ENCODE measurements around the gene MLKL. TPM values are rescaled to one million over a fixed set of nuclear protein-coding genes. Genes with fewer than 3 reads are reported as not detected.

The MLKL gene
- total RNA-seq, 3 donors from 2014 or later = 10.5 to 23.4 (median 18.0) TPM

DNA sequence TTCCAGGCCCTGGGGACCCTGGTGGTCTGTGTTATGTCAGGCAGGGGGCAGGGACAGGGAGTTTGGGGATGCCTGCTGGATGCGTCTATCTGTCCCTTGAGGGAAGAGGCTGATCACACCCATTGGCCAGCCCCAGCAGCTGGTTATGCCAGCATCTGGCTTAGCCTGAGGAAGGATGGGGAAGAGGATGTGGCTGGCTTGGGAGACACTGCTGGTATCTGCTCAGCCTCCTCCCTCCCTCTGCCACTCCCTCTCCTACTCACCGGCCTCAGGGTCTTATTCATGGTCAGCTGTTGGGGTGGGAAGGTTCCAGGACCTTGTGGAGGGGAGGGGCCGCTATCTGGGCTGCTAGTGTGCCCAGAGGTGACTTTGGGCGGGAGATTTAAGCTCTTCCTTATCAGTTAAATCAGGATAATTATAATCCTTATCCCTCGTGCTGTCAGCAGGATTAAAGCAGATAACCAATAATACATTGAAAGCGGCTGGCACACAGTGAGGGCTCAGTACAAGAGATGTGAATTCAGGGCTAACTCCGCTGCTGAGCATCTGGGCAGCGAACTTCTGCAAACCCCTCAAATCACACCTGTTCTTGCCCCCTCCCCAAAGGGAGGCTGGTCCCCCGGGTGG is 36.0 kb upstream of the MLKL start:
- intact Hi-C loops (cut with DNase I, micrococcal nuclease) = no loop called here
- TF ChIP-seq, protein P1, sequence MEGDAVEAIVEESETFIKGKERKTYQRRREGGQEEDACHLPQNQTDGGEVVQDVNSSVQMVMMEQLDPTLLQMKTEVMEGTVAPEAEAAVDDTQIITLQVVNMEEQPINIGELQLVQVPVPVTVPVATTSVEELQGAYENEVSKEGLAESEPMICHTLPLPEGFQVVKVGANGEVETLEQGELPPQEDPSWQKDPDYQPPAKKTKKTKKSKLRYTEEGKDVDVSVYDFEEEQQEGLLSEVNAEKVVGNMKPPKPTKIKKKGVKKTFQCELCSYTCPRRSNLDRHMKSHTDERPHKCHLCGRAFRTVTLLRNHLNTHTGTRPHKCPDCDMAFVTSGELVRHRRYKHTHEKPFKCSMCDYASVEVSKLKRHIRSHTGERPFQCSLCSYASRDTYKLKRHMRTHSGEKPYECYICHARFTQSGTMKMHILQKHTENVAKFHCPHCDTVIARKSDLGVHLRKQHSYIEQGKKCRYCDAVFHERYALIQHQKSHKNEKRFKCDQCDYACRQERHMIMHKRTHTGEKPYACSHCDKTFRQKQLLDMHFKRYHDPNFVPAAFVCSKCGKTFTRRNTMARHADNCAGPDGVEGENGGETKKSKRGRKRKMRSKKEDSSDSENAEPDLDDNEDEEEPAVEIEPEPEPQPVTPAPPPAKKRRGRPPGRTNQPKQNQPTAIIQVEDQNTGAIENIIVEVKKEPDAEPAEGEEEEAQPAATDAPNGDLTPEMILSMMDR (IDR thresholded peaks at IDR 0.05) = no peak
- no peak for ATAC-seq
- Histone ChIP-seq H3K9me3 (no peaks in the 10 kb centered on the region), H3K36me3 (ENCODE audit: low read depth) (no peaks in the 10 kb centered on the region), H3K4me1 (ENCODE audit: low read depth) (peaks cover 9% of the 10 kb centered on the region), H3K4me3 (no peak overlapping the region)
- DNase-seq = peak in 1 of 3 donors; percentile 26

DNA sequence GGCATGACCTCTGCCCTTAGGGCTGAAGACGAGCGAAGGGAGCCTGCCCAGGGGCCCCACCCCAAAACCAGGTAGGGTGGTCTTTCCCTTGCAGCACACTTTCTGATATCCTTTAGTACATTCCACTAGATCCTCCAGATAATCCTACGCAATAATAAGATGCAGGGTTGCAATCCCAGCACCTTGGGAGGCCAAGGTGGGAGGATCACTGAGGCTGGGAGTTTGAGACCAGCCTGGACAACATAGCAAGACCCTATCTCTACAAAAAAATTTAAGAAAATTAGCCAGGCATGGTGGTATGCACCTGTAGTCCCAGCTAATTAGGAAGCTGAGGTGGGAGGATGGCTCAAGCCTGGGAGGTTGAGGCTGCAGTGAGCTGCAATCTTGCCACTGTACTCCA is 34.9 kb upstream of the MLKL start:
- TF ChIP-seq, protein P1 (IDR thresholded peaks at IDR 0.05) = no peak
- Histone ChIP-seq H3K36me3 (ENCODE audit: low read depth) (no peaks in the 10 kb centered on the region), H3K9me3 (no peaks in the 10 kb centered on the region), H3K4me1 (ENCODE audit: low read depth) (peaks cover 4% of the 10 kb centered on the region), H3K4me3 (no peak overlapping the region)
- DNase-seq (no peak), ATAC-seq (no peak)
- intact Hi-C loops (cut with DNase I, micrococcal nuclease) = no loop called here

DNA sequence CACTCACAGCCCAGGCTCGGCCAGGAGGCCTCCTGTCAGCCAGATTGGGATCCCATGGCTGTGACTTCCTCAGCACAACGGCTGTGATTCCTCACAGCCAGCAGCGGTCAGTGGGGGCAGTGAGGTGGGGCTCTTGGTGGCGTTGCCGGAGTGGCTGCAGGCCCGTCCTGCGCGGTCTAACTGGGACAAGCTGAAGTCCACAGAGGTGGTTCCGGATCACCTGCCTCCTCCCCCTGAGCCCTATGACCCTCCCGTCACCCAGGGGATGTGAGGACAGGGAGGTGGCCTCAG is 34.4 kb upstream of the MLKL start:
- Histone ChIP-seq H3K9me3 (no peaks in the 10 kb centered on the region), H3K4me3 (no peak overlapping the region), H3K36me3 (ENCODE audit: low read depth) (no peaks in the 10 kb centered on the region), H3K4me1 (ENCODE audit: low read depth) (peaks cover 6% of the 10 kb centered on the region)
- ATAC-seq (no peak), DNase-seq (no peak)
- intact Hi-C loops (cut with DNase I, micrococcal nuclease) = no loop called here
- TF ChIP-seq, protein P1 (IDR thresholded peaks at IDR 0.05) = no peak

DNA sequence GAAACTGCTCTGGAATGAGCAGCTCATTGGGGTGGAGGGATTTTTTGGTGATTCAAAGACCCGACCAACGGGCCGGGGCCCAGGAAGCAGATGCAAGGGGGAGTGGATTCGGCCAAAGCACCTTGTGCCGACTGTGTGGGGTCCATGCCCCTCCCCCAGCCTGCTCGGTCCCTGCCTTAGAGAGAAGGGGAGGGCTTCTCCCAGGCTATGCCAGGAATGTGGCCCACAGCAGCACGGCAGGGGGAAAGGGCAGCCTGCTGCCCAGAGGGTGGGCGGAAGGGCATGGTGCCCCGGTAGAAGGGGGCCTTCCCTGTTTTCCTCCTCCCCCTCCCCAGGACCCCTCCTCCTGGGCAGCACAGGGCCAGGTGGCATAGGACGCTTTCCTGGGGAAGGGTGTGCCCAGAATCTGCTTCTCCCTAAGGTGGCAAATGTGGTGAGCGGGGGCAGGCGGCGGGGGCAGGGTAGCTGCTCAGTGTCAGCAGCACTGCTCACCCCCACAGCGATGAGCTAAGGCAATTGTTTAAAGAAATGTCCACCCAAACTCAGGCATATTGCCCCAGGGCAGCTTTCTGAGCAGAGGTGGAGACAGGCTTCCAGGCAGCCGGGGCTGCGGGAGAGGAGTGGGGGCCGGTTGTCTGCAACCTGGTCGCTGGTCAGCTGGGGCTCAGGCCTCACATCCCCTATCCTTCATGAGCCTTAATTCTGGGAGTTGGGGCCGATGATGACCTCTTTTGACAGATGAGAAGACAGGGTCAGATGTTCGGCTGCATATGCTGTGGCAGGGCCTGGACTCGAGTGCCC is 33.9 kb upstream of the MLKL start:
- Histone ChIP-seq H3K36me3 (ENCODE audit: low read depth) (no peaks in the 10 kb centered on the region), H3K4me1 (ENCODE audit: low read depth) (peaks cover 11% of the 10 kb centered on the region), H3K4me3 (no peak overlapping the region), H3K9me3 (no peaks in the 10 kb centered on the region)
- TF ChIP-seq, protein P1 (IDR thresholded peaks at IDR 0.05) = no peak
- DNase-seq (no peak), ATAC-seq (no peak)
- intact Hi-C loops (cut with DNase I, micrococcal nuclease) = no loop called here

DNA sequence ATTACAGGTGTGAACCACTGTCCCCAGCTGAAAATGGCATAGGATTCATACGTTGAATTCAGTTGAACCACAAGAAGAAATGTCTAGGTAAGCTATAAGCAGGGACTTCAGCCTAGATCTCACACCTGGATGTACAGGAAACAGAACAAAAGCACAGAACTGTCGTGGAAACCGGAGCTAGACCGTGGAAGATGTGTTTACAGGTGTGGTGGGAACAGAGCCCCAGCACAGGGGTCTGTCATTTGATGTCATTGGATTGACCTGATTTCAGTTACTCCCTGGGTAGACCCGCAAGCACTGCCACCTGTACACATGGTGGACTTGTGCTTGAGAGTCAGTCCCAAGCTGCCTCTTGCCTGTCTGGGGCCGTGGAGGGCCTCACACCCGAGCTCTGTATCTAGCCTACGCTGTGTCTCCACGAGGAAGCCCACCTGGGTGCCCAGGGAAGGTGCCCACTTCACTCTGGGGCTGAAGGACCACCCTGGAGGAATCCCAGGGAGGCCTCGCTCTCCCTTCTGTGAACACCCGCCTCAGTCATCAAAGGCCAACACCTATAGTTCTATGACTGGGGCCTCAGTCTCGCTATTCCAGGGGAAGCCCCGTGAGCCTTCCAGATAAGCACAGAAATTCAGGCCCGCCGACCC is 32.2 kb upstream of the MLKL start:
- Histone ChIP-seq H3K9me3 (no peaks in the 10 kb centered on the region), H3K36me3 (ENCODE audit: low read depth) (no peaks in the 10 kb centered on the region), H3K4me1 (ENCODE audit: low read depth) (peaks cover 18% of the 10 kb centered on the region), H3K4me3 (no peak overlapping the region)
- peak in 1 of 3 donors; percentile 20 for DNase-seq
- TF ChIP-seq, protein P1 (IDR thresholded peaks at IDR 0.05) = no peak
- no peak for ATAC-seq
- intact Hi-C loops (cut with DNase I, micrococcal nuclease) = no loop called here
